ENCODE results near the gene PLLP. TPM values are rescaled to one million over a fixed set of nuclear protein-coding genes. Genes with fewer than 3 reads are reported as not detected.

The PLLP gene
- total RNA-seq, 6 donors from 2014 or later, result 38.8 to 184 (median 114) TPM

DNA sequence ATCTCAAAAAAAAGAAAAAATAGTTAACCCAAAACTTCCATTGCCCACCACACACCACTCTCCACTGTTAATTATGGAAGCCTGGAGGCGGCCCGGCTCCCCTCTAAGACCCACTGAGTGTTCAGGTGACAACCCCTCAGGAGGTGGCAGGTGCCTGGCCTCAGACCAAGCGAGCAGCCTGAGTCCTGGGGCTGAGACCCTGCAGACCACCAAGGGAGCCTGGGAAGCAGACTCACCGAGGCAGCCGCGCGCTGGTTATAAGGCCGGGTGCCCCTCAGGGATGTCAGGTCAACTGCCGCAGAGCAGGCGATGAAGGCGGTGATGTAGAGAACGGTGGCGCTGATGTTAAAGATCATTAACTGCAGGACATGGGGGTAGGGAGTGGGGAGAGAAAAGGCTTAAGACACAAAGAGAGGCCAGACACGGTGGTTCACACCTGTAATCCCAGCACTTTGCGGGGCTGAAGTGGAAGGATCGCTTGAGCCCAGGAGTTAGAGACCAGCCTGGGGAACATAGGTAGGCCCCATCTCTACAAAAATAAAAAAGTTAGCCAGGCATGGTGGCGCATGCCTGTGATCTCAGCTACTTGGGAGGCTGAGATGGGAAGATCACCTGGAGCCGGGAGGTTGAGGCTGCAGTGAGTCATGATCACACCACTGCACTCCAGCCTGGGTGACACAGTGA, 26.1 kb downstream of the PLLP start:
- TF ChIP-seq POLR2AphosphoS5 (IDR thresholded peaks at IDR 0.05), result no peak
- no peak for TF ChIP-seq EP300 (IDR thresholded peaks at IDR 0.05)
- TF ChIP-seq POLR2A (IDR thresholded peaks at IDR 0.05), result no peak
- TF ChIP-seq, protein P1, sequence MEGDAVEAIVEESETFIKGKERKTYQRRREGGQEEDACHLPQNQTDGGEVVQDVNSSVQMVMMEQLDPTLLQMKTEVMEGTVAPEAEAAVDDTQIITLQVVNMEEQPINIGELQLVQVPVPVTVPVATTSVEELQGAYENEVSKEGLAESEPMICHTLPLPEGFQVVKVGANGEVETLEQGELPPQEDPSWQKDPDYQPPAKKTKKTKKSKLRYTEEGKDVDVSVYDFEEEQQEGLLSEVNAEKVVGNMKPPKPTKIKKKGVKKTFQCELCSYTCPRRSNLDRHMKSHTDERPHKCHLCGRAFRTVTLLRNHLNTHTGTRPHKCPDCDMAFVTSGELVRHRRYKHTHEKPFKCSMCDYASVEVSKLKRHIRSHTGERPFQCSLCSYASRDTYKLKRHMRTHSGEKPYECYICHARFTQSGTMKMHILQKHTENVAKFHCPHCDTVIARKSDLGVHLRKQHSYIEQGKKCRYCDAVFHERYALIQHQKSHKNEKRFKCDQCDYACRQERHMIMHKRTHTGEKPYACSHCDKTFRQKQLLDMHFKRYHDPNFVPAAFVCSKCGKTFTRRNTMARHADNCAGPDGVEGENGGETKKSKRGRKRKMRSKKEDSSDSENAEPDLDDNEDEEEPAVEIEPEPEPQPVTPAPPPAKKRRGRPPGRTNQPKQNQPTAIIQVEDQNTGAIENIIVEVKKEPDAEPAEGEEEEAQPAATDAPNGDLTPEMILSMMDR (IDR thresholded peaks at IDR 0.05), result no peak
- DNase-seq (peak; percentile 19 to 46), ATAC-seq (ENCODE audit: low FRiP score in 2 of 2) (no peak)
- Histone ChIP-seq H3K4me1 (peaks cover 14 to 25% (median 21%) of the 10 kb centered on the region in 4 donors), H3K27ac (peak overlapping the region in 1 of 4 donors; percentile 89), H3K9me3 (no peaks in the 10 kb centered on the region), H3K27me3 (no peaks in the 10 kb centered on the region), H3K36me3 (peaks cover 14 to 44% (median 34%) of the 10 kb centered on the region in 4 donors), H3K4me3 (no peak overlapping the region)
- 93 to 97% methylated on average over 18 of the region's 18 CpGs for WGBS, 2 donors

DNA sequence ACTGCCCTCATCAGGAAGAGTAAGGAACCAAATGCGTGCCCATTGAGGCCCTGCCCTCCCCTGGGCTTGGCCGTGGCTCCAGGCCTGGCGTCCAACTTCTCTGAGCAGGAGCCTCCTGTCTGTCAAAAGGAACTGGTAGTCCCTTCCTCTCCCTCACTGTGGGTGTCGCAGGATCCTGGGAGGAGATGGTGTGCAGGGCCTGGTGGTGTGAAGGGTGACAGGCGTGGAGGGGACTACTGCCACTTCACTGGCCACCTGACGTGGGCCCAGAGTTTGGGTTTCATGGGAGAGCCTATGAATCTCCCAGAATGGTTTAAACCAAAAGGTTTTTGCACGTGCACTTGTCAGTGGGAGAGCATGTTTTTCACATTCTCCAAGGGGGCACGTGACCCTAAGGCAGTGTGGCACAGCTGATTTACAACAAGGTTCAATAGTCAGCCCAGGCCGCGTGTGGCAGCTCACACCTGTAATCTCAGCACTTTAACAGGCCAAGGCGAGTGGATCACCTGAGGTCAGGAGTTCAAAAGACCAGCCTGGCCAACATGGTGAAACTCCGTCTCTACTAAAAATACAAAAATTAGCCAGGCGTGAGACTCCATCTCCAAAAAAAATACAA, 26.9 kb downstream of the PLLP start:
- DNase-seq, result peak; percentile 12 to 42
- Histone ChIP-seq H3K27me3 (no peaks in the 10 kb centered on the region), H3K27ac (no peak overlapping the region), H3K4me3 (no peak overlapping the region), H3K4me1 (peaks cover 14 to 23% (median 18%) of the 10 kb centered on the region in 4 donors), H3K36me3 (peaks cover 21 to 46% (median 41%) of the 10 kb centered on the region in 4 donors), H3K9me3 (no peaks in the 10 kb centered on the region)
- TF ChIP-seq, protein P1 (IDR thresholded peaks at IDR 0.05), result no peak
- TF ChIP-seq EP300 (IDR thresholded peaks at IDR 0.05), result no peak
- TF ChIP-seq POLR2AphosphoS5 (IDR thresholded peaks at IDR 0.05), result no peak
- no peak for TF ChIP-seq POLR2A (IDR thresholded peaks at IDR 0.05)
- no peak for ATAC-seq (ENCODE audit: low FRiP score in 2 of 2)
- WGBS, 2 donors, result 88 to 92% methylated on average over 10 to 13 of the region's 13 CpGs

DNA sequence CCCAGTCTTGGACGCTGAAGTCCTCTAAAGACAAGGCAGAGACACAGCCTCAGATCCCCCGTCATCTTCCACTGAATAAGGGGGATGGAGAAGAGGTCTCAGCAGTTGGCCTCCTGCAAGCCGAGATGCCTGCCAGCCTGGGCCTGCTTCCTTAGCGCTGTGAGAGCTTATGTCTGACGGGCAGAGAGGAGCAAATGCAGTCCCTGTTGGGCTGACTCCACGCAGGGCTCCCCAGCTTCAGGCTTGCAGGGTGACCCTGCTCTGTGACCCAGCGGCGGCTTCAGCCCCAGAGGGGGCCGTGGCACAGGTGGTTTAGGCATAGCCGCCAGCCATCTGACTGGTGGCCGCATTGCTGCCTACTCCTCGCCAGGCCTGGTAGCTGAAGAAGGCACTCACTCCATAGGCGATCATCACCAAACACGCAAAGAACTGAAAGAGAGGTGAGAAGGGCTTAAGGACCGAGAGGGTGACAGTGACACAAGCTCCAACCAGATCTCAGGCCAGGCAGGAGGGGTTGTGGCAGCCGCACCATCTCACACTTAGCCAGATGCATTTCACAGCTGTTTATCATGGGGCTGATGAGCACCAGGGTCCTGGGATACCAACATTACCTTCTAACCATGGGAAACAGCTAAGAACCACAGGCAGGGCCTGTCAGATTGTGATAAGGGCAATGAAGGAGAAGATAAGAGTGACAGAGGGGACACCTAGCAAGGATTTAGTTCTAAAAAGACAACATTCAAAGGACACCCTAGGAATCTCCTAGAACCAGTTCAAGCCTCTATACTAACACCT, 27.7 kb downstream of the PLLP start:
- 91 to 95% methylated on average over 12 to 16 of the region's 16 CpGs for WGBS, 2 donors

DNA sequence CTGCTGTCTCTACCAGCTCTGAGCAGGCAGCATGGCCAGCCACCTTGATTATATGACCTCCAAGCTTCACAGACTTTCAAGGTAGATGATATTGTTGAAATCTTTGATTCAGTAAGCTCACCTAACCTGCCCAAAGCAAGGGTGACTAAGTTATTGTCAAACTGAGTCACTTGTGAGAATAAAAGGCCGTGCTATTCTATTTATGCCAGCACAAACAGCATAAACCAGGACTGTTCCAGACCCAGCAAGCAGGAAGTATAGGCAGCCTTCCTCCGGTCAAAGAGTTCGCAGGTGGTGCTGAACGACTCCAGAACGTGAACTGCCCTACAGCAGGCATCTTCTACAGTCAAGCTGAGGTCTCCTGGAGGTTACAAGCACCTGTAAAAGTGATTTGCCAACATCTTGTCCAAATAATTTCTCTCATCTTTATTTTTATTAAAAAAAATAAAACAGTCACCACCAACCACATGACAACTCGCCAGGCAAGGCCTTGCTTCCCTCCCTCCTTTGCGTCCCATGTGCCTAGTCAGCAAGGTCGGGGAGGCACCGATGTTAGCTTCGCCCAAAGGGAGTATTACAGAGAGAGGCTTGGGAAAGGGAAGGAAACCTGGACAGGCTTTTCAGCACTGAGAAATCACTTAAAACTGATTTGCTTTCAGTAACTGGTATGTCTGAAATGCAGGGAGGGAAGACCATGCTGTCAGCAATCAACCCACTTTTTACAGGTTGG, 28.6 kb downstream of the PLLP start:
- H3K4me1 ChIP-seq, result peaks cover 14 to 18% (median 15%) of the 10 kb centered on the region in 4 donors
- H3K4me3 ChIP-seq, result no peak overlapping the region
- no peak overlapping the region for H3K27ac ChIP-seq
- no peaks in the 10 kb centered on the region for H3K9me3 ChIP-seq
- DNase-seq (peak in 1 of 2 donors; percentile 15), ATAC-seq (ENCODE audit: low FRiP score in 2 of 2) (no peak)
- 89% methylated on average over 10 of the region's 10 CpGs for whole genome bisulfite sequencing, 2 donors
- TF ChIP-seq EP300 (IDR thresholded peaks at IDR 0.05), result no peak
- TF ChIP-seq, protein P1 (IDR thresholded peaks at IDR 0.05), result no peak
- no peaks in the 10 kb centered on the region for H3K27me3 ChIP-seq
- peaks cover 36 to 62% (median 56%) of the 10 kb centered on the region in 4 donors for H3K36me3 ChIP-seq

More for the DNA sequence above, 27.7 kb downstream of the PLLP start:
- Histone ChIP-seq H3K4me1 (peaks cover 14 to 22% (median 18%) of the 10 kb centered on the region in 4 donors), H3K36me3 (peaks cover 27 to 53% (median 49%) of the 10 kb centered on the region in 4 donors), H3K27ac (no peak overlapping the region), H3K4me3 (no peak overlapping the region), H3K27me3 (no peaks in the 10 kb centered on the region), H3K9me3 (no peaks in the 10 kb centered on the region)
- peak; percentile 17 to 56 for DNase-seq
- TF ChIP-seq, protein P1 (IDR thresholded peaks at IDR 0.05), result no peak
- TF ChIP-seq POLR2A (IDR thresholded peaks at IDR 0.05), result no peak
- TF ChIP-seq POLR2AphosphoS5 (IDR thresholded peaks at IDR 0.05), result no peak
- TF ChIP-seq EP300 (IDR thresholded peaks at IDR 0.05), result no peak
- ATAC-seq (ENCODE audit: low FRiP score in 2 of 2), result no peak

Measured in upper lobe of left lung (tissue), 6 donors.